Kidney tubule cell (primary cell): ENCODE data around the gene SV2C.
"Not testable (repeated sequence)": the region's sequence is repeated elsewhere in the genome, so short reads cannot be mapped to it uniquely, and the experiment has no call there.

ENCODE experiments used
- DNase-seq: peaks from one replicate; pipeline ENCODE4 v3.0.0-alpha.2; 2018; ENCODE audit warnings: low spot score

SV2C gene

GRCh38 chr5:76082772-76083554 is at the start of gene SV2C:
SV2C (plus strand) TSS chr5:76083383; CDS start chr5:76131751, 48,368 bp downstream.
- peak; percentile 38 for DNase-seq

GRCh38 chr5:76037736-76038151 is 45.4 kb upstream of the SV2C start:
- DNase-seq, result not testable (repeated sequence)

GRCh38 chr5:76038212-76038611 is 45.0 kb upstream of the SV2C start:
- no peak for DNase-seq

GRCh38 chr5:76040806-76041205 is 42.4 kb upstream of the SV2C start:
- DNase-seq, result no peak

GRCh38 chr5:76041863-76042262 is 41.3 kb upstream of the SV2C start:
- no peak for DNase-seq

- DNase-seq, result no peak
These were observed 36.4 kb upstream of the SV2C start for GRCh38 chr5:76046741-76047140.

- no peak for DNase-seq
These were observed 33.0 kb upstream of the SV2C start for GRCh38 chr5:76050134-76050533.

GRCh38 chr5:76062502-76063041 is 20.6 kb upstream of the SV2C start:
- no peak for DNase-seq

- no peak for DNase-seq
These were observed 17.9 kb upstream of the SV2C start for GRCh38 chr5:76065258-76065657.

GRCh38 chr5:76069061-76069735 is 14.0 kb upstream of the SV2C start:
- no peak for DNase-seq

GRCh38 chr5:76074487-76075065 is 8.6 kb upstream of the SV2C start:
- peak; percentile 19 for DNase-seq

- DNase-seq, result no peak
These were observed 1.1 kb upstream of the SV2C start for GRCh38 chr5:76081811-76082771.

GRCh38 chr5:76083555-76084495 is 642 bp downstream of the SV2C start:
- peak; percentile 4 for DNase-seq

GRCh38 chr5:76084496-76085242 is 1.5 kb downstream of the SV2C start:
- no peak for DNase-seq

GRCh38 chr5:76085243-76085579 is 2.0 kb downstream of the SV2C start:
- no peak for DNase-seq

- DNase-seq, result no peak
These were observed 2.9 kb downstream of the SV2C start for GRCh38 chr5:76086095-76086494.

- DNase-seq, result not testable (repeated sequence)
These were observed 6.0 kb downstream of the SV2C start for GRCh38 chr5:76089156-76089555.

- no peak for DNase-seq
These were observed 8.2 kb downstream of the SV2C start for GRCh38 chr5:76091351-76091750.

GRCh38 chr5:76099286-76099702 is 16.1 kb downstream of the SV2C start:
- DNase-seq, result peak; percentile 22

GRCh38 chr5:76099756-76100155 is 16.6 kb downstream of the SV2C start:
- DNase-seq, result no peak
